Measurements from ENCODE around the gene TMEM88. TPM values are rescaled to one million over a fixed set of nuclear protein-coding genes. Genes with fewer than 3 reads are reported as not detected.

TMEM88 gene
- total and polyA plus RNA-seq, 2 of the 13 experiments (the other 11 are each of a cell fraction or from before 2014, with no cell fraction given): 0.31 to 0.66 TPM

DNA sequence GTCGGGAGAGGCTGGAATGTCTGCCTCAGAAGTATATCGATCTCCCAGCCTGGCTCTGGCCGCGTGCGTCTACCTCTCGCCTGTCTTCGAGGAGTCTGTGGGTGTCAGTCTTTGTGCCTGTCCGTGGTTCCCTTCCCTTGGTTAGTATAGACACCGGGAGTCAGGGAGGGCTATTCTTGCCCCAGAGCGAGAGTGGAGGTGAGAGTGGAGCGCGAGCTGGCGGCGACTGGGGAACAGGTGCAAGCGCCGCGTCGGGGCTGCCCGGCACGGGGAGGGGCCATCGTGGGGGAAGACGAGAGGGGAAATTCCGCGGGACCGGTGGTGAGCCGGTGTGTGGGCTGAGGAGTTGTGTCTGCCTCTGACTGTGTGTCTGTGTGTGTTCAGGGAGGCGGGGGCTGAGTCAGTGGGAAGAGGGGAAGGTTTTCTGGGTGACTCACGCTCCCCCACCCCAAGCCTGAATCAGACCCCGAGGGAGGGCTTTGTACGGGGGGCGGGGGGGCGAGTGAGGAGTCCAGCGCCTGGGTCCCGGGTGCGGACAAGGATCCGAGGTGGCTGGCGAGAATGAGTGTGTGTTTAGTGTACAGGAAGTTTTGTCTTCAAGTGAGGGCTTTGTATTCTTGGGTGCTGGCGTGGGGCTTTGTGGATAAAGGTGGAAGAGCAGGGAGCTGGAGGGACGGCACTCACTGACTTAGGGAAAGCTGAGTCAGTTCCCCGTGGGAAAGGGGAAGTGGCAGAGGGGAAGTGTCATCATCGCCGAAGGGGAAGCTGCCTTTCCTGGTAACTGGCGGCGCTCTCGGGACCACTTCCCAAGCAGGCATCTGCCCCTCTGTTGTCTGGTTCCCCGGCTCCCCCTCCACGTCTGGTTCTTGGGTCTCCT is 12.2 kb upstream of the TMEM88 start (continued):
- TF ChIP-seq, protein P1, sequence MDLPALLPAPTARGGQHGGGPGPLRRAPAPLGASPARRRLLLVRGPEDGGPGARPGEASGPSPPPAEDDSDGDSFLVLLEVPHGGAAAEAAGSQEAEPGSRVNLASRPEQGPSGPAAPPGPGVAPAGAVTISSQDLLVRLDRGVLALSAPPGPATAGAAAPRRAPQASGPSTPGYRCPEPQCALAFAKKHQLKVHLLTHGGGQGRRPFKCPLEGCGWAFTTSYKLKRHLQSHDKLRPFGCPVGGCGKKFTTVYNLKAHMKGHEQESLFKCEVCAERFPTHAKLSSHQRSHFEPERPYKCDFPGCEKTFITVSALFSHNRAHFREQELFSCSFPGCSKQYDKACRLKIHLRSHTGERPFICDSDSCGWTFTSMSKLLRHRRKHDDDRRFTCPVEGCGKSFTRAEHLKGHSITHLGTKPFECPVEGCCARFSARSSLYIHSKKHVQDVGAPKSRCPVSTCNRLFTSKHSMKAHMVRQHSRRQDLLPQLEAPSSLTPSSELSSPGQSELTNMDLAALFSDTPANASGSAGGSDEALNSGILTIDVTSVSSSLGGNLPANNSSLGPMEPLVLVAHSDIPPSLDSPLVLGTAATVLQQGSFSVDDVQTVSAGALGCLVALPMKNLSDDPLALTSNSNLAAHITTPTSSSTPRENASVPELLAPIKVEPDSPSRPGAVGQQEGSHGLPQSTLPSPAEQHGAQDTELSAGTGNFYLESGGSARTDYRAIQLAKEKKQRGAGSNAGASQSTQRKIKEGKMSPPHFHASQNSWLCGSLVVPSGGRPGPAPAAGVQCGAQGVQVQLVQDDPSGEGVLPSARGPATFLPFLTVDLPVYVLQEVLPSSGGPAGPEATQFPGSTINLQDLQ (CRISPR knock-in tag; IDR thresholded peaks at IDR 0.05): no peak
- TF ChIP-seq JDP2 (CRISPR knock-in tag; IDR thresholded peaks at IDR 0.05; ENCODE audit: borderline replicate concordance): no peak
- no peak for TF ChIP-seq ZNF224 (CRISPR knock-in tag; IDR thresholded peaks at IDR 0.05)
- no peak; the same call in 1 of the 2 replicates for TF ChIP-seq MEF2D (CRISPR knock-in tag; IDR thresholded peaks at IDR 0.05)
- no peak for TF ChIP-seq ZNF567 (CRISPR knock-in tag; IDR thresholded peaks at IDR 0.05; ENCODE audit: borderline replicate concordance)
- no peak for TF ChIP-seq ZNF75D (CRISPR knock-in tag; IDR thresholded peaks at IDR 0.05; ENCODE audit: borderline replicate concordance)
- no peak for TF ChIP-seq MIXL1 (CRISPR knock-in tag; IDR thresholded peaks at IDR 0.05)
- no peak for TF ChIP-seq ZNF547 (CRISPR knock-in tag; IDR thresholded peaks at IDR 0.05)
- TF ChIP-seq YY1 (IDR thresholded peaks at IDR 0.05; ENCODE audit: insufficient read depth, insufficient replicate concordance, low read depth, low read length): peak; percentile 5
- TF ChIP-seq ZNF317 (CRISPR knock-in tag; IDR thresholded peaks at IDR 0.05): 0 out of 2 replicates have a peak, but pooled peaks have one; percentile 7
- TF ChIP-seq CAMTA2 (CRISPR knock-in tag; IDR thresholded peaks at IDR 0.05; ENCODE audit: borderline replicate concordance): no peak
- TF ChIP-seq, protein P2, sequence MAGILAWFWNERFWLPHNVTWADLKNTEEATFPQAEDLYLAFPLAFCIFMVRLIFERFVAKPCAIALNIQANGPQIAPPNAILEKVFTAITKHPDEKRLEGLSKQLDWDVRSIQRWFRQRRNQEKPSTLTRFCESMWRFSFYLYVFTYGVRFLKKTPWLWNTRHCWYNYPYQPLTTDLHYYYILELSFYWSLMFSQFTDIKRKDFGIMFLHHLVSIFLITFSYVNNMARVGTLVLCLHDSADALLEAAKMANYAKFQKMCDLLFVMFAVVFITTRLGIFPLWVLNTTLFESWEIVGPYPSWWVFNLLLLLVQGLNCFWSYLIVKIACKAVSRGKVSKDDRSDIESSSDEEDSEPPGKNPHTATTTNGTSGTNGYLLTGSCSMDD (CRISPR knock-in tag; IDR thresholded peaks at IDR 0.05): no peak
- TF ChIP-seq RNF2 (conservative IDR thresholded peaks at IDR 0.05; ENCODE audit: low read depth): 0 out of 2 replicates have a peak, but pooled peaks have one; percentile 44
- TF ChIP-seq, protein P3, sequence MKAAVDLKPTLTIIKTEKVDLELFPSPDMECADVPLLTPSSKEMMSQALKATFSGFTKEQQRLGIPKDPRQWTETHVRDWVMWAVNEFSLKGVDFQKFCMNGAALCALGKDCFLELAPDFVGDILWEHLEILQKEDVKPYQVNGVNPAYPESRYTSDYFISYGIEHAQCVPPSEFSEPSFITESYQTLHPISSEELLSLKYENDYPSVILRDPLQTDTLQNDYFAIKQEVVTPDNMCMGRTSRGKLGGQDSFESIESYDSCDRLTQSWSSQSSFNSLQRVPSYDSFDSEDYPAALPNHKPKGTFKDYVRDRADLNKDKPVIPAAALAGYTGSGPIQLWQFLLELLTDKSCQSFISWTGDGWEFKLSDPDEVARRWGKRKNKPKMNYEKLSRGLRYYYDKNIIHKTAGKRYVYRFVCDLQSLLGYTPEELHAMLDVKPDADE (CRISPR knock-in tag; IDR thresholded peaks at IDR 0.05): 0 out of 2 replicates have a peak, but pooled peaks have one; percentile 42
- TF ChIP-seq MIER3 (CRISPR knock-in tag; IDR thresholded peaks at IDR 0.05; ENCODE audit: borderline replicate concordance): peak; percentile 0; the same call in 1 of the 2 replicates
- peak; percentile 39 for TF ChIP-seq RBM22 (optimal IDR thresholded peaks at IDR 0.05; ENCODE audit: low read length)
- TF ChIP-seq, protein P4, sequence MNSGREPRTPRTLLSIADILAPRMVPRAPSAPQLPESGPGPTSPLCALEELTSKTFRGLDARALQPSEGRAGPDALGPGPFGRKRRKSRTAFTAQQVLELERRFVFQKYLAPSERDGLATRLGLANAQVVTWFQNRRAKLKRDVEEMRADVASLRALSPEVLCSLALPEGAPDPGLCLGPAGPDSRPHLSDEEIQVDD (CRISPR knock-in tag; IDR thresholded peaks at IDR 0.05; ENCODE audit: borderline replicate concordance): no peak
- TF ChIP-seq AKAP8 (CRISPR knock-in tag; IDR thresholded peaks at IDR 0.05): peak; percentile 69
- TF ChIP-seq ELF3 (CRISPR knock-in tag; IDR thresholded peaks at IDR 0.05): peak; percentile 50; the same call in 1 of the 2 replicates
- TF ChIP-seq CENPT (CRISPR knock-in tag; IDR thresholded peaks at IDR 0.05; ENCODE audit: low read depth): peak; percentile 50; the same call in 1 of the 2 replicates
- peak; percentile 49 for TF ChIP-seq ZNF883 (CRISPR knock-in tag; IDR thresholded peaks at IDR 0.05; ENCODE audit: not compliant biosample characterization)
- peak in 1 of 2 experiments; percentile 49; a peak in 1 of 4 replicates for TF ChIP-seq POLR2A (IDR thresholded peaks at IDR 0.05; ENCODE audit: insufficient read depth in 1 of 2, low read depth in 2 of 2, low read length in 2 of 2)
- no peak for TF ChIP-seq MED8 (CRISPR knock-in tag; IDR thresholded peaks at IDR 0.05; ENCODE audit: insufficient replicate concordance)
- TF ChIP-seq ZMYM3 (CRISPR knock-in tag; IDR thresholded peaks at IDR 0.05): no peak
- TF ChIP-seq ZC3H13 (CRISPR knock-in tag; IDR thresholded peaks at IDR 0.05): no peak

Data from HepG2 (cell line).